HepG2 (cell line): ENCODE measurements around the gene NNAT. TPM values are rescaled to one million over a fixed set of nuclear protein-coding genes. Genes with fewer than 3 reads are reported as not detected.

ENCODE experiments used
- ATAC-seq: fragments of 200-7000 bp; cut with Tn5 transposase; 3 replicates; pipeline ENCODE4 v1.9.1; 2020; ENCODE audit warnings: mild to moderate bottlenecking, moderate library complexity
- BruUV-seq: library from RNA; stranded (reverse); fragments of 400-500 nt; replicated peaks from 2 replicates; lab custom pipeline; 2021; lab: Mats Ljungman, UMichigan
- CTCF ChIA-PET: fragments of 300-600 bp; formaldehyde crosslinking; extraction: SDS; loops from one replicate; lab custom pipeline; 2021; ENCODE audit warnings: low total read pairs, inconsistent platforms, low intra/inter-chr PET ratio; lab: Yijun Ruan, JAX
- POLR2A ChIA-PET: fragments of 350-600 bp; sonication (Branson Sonifier 250); formaldehyde crosslinking; loops from one replicate; lab custom pipeline; 2020; ENCODE audit warnings: antibody characterized with exemption, inconsistent platforms; lab: Yijun Ruan, JAX
- DNase-seq: peaks from one replicate; pipeline ENCODE4 v3.0.0-alpha.2; 2015; ENCODE audit warnings: low spot score
- FAIRE-seq: peaks from 3 replicates; lab custom pipeline; 2011; peaks lifted over from hg19 to GRCh38; lab: Jason Lieb, UNC
- H2AFZ ChIP-seq: one replicate; pipeline ENCODE4 v1.6.1; 2011; ENCODE audit warnings: low read length, inconsistent platforms
- H3K27ac ChIP-seq: fragments of 300-600 bp; 3 replicates; pipeline ENCODE4 v1.8.0; 2011; ENCODE audit warnings: mixed run types, mild to moderate bottlenecking, mixed read lengths, low read length, inconsistent platforms; ENCODE audit not compliant: insufficient read depth; ENCODE audit errors: extremely low read length
- H3K27me3 ChIP-seq, 2 experiments: fragments of 200-600 bp in 1 of 2; 2 replicates in 1 of 2; 3 replicates in 1 of 2; pipeline versions ENCODE4 v1.6.0 to v1.8.0; 2011; ENCODE audit warnings: low read length in 2 of 2, mild to moderate bottlenecking in 2 of 2, moderate library complexity in 2 of 2, inconsistent platforms in 1 of 2; ENCODE audit not compliant: insufficient read depth in 2 of 2, control insufficient read depth in 1 of 2
- H3K36me3 ChIP-seq, 2 experiments: fragments of 200-600 bp in 1 of 2; replicated peaks in 1 of 2; 2 replicates in 1 of 2; 3 replicates in 1 of 2; pipeline versions ENCODE4 v1.5.1 to v1.8.0; 2011; ENCODE audit warnings: low read length in 2 of 2, inconsistent platforms in 1 of 2; ENCODE audit not compliant: insufficient read depth in 2 of 2, control insufficient read depth in 1 of 2
- H3K4me1 ChIP-seq: 2 replicates; pipeline ENCODE4 v1.5.1; 2012; ENCODE audit warnings: low read length, inconsistent platforms; ENCODE audit not compliant: insufficient read depth
- H3K4me2 ChIP-seq: 2 replicates; pipeline ENCODE4 v1.6.0; 2011; ENCODE audit warnings: low read depth, low read length, inconsistent platforms
- H3K4me3 ChIP-seq, 3 experiments: fragments of 200-600 bp in 1 of 3; sonication (generic), shearing (Covaris generic) in 1 of 3; replicated peaks in 1 of 3; 2 replicates each; pipeline ENCODE4 v1.5.1; 2011 to 2016; ENCODE audit warnings: low read length in 3 of 3, inconsistent platforms in 2 of 3, low read depth in 2 of 3, mild to moderate bottlenecking in 2 of 3, control low read depth in 1 of 3, mixed read lengths in 1 of 3; ENCODE audit not compliant: insufficient read depth in 1 of 3
- H3K79me2 ChIP-seq: one replicate; pipeline ENCODE4 v1.6.1; 2011; ENCODE audit warnings: low read length, inconsistent platforms; ENCODE audit not compliant: insufficient read depth
- H3K9ac ChIP-seq: 2 replicates; pipeline ENCODE4 v1.6.0; 2011; ENCODE audit warnings: mild to moderate bottlenecking, low read depth, low read length, inconsistent platforms; ENCODE audit not compliant: insufficient read depth
- H3K9me3 ChIP-seq: 2 replicates; pipeline ENCODE4 v1.5.1; 2012; ENCODE audit warnings: mild to moderate bottlenecking, low read length
- H4K20me1 ChIP-seq: 2 replicates; pipeline ENCODE4 v1.6.0; 2011; ENCODE audit warnings: inconsistent platforms, mild to moderate bottlenecking, low read length, moderate library complexity; ENCODE audit not compliant: insufficient read depth
- CREB1 ChIP-seq, 2 experiments: fragments of 450-650 bp in 1 of 2; IDR thresholded peaks; 2 replicates each; pipeline ENCODE4 v1.6.1; 2016 to 2017; ENCODE audit warnings: control low read depth in 1 of 2, mild to moderate bottlenecking in 1 of 2, missing compliant biosample characterization in 1 of 2, missing genetic modification characterization in 1 of 2
- SMAD9 ChIP-seq: sonication (generic); formaldehyde crosslinking; IDR thresholded peaks from 2 replicates; pipeline ENCODE4 v1.5.1; 2020; ENCODE audit warnings: mild to moderate bottlenecking, missing genetic modification reagents
- TAF1 ChIP-seq: sonication (generic); formaldehyde crosslinking; IDR thresholded peaks from 2 replicates; pipeline ENCODE4 v1.4.0; 2020; ENCODE audit warnings: missing genetic modification reagents
- ZFYVE20 ChIP-seq: sonication (generic); formaldehyde crosslinking; IDR thresholded peaks from 2 replicates; pipeline ENCODE4 v1.8.0; 2023; ENCODE audit warnings: low read depth, mild to moderate bottlenecking, moderate library complexity, missing genetic modification reagents, borderline replicate concordance
- ZNF512 ChIP-seq: sonication (generic); formaldehyde crosslinking; IDR thresholded peaks from 2 replicates; pipeline ENCODE4 v1.4.0; 2020; ENCODE audit warnings: mild to moderate bottlenecking, missing genetic modification reagents
- ZNF777 ChIP-seq: sonication (generic); formaldehyde crosslinking; IDR thresholded peaks from 2 replicates; pipeline ENCODE4 v1.4.0; 2020; ENCODE audit warnings: missing genetic modification reagents
- ZNF790 ChIP-seq: sonication (generic); formaldehyde crosslinking; IDR thresholded peaks from 2 replicates; pipeline ENCODE4 v1.8.0; 2022; ENCODE audit warnings: missing genetic modification reagents, mild to moderate bottlenecking, borderline replicate concordance
- ZSCAN30 ChIP-seq: sonication (generic); formaldehyde crosslinking; IDR thresholded peaks from 2 replicates; pipeline ENCODE4 v1.5.0; 2020; ENCODE audit warnings: mild to moderate bottlenecking, missing genetic modification reagents
- WGBS: methylation state at CpG from one replicate; pipeline ENCODE4 v1.1.6; 2017; ENCODE audit warnings: low lambda C conversion rate; 5-methylcytosine and 5-hydroxymethylcytosine counted together
- in situ Hi-C: cut with HindIII; loops from 2 replicates; pipeline ENCODE4 v1.10.0; 2017; ENCODE audit warnings: low pct_unique_long_range_greater_than_20kb; ENCODE audit not compliant: extremely low pct_ligation_motif_present
- intact Hi-C: fragments of 100-400 bp; cut with micrococcal nuclease; formaldehyde crosslinking; loops from one replicate; pipeline ENCODE4 v1.10.0; 2022; ENCODE audit not compliant: unreplicated experiment
- polyA plus RNA-seq, 8 experiments: library from polyadenylated mRNA; depleted of rRNA in 3 of 8; stranded (reverse) in 7 of 8; unstranded in 1 of 8; fragments of >200 nt; fragmentation: Illumina TruSeq in 4 of 8; extraction: Trizol in 4 of 8; gene quantifications; 2 replicates each; pipeline versions ENCODE4 v1.2.1 to v1.2.3, GENCODE V29; 2011 to 2016; ENCODE audit warnings: low read depth in 4 of 8, missing spikeins in 1 of 8, mixed read lengths in 1 of 8; ENCODE audit not compliant: insufficient read depth in 1 of 8
- total RNA-seq, 5 experiments: library from RNA; depleted of rRNA; stranded (reverse); fragments of >200 nt; fragmentation: Illumina TruSeq; extraction: Trizol; gene quantifications; 2 replicates each; pipeline ENCODE4 v1.2.3, GENCODE V29; 2016; ENCODE audit warnings: low read depth in 1 of 5
- TF ChIP-seq, protein P1 (sequence below): sonication (generic); formaldehyde crosslinking; conservative IDR thresholded peaks from 2 replicates; pipeline ENCODE4 v1.4.0; 2020; ENCODE audit warnings: missing genetic modification reagents

The NNAT gene
- total and polyA plus RNA-seq, 2 of the 13 experiments (the other 11 are each of a cell fraction or from before 2014, with no cell fraction given) = not detected

GRCh38 chr20:37479925-37480691, 40.9 kb upstream of the NNAT start:
- no peaks in the 10 kb centered on the region for H3K36me3 ChIP-seq
- FAIRE-seq = no peak
- WGBS = 29% methylated on average over 9 of the region's 9 CpGs
- H3K79me2 ChIP-seq = no peaks in the 10 kb centered on the region
- ATAC-seq = no peak
- CTCF ChIA-PET = no interaction called here
- no peaks in the 10 kb centered on the region for H3K9me3 ChIP-seq
- no TSS peak for BruUV-seq
- H3K4me1 ChIP-seq = no peaks in the 10 kb centered on the region
- no peak overlapping the region for H3K9ac ChIP-seq
- POLR2A ChIA-PET = no interaction called here
- intact Hi-C loops = no loop called here
- no peak for DNase-seq
- H4K20me1 ChIP-seq = no peaks in the 10 kb centered on the region
- peaks cover 2 to 31% of the 10 kb centered on the region in 2 experiments; a peak in 4 of 5 replicates for H3K27me3 ChIP-seq
- no peak overlapping the region for H2AFZ ChIP-seq
- no peak overlapping the region for H3K4me3 ChIP-seq
- in situ Hi-C loops = no loop called here
- H3K4me2 ChIP-seq = no peak overlapping the region
- no peak overlapping the region for H3K27ac ChIP-seq
- no peak for TF ChIP-seq ZNF790
- peak; percentile 75; the same call in 1 of the 2 replicates for TF ChIP-seq ZNF512 (CRISPR knock-in tag)
- TF ChIP-seq, all 625 proteins: peak for 1

DNA sequence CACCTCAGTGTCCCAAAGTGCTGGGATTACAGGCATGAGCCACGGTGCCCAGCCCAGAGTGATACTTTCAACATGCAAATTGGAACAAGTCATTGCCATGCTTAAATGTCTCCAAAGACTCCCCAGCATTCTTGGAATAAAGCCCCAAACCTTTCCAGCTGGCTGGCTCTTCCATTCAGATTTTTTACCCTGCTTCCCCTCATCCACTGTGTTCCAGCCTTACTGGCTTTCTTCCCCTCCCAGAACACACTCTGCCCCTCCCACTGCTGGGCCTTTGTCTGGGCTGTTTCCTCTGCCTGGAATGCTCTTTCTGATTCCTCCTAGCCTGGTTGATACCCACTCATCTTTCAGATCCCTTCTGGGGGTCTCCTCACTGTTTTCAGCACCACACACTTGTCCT, 40.1 kb upstream of the NNAT start:
- FAIRE-seq (no peak), ATAC-seq (no peak), DNase-seq (no peak)
- no peaks in the 10 kb centered on the region for H3K79me2 ChIP-seq
- no peak overlapping the region for H3K4me2 ChIP-seq
- intact Hi-C loops = no loop called here
- no peak overlapping the region for H3K9ac ChIP-seq
- no peaks in the 10 kb centered on the region for H4K20me1 ChIP-seq
- H3K4me3 ChIP-seq = no peak overlapping the region
- TF ChIP-seq, protein P1, sequence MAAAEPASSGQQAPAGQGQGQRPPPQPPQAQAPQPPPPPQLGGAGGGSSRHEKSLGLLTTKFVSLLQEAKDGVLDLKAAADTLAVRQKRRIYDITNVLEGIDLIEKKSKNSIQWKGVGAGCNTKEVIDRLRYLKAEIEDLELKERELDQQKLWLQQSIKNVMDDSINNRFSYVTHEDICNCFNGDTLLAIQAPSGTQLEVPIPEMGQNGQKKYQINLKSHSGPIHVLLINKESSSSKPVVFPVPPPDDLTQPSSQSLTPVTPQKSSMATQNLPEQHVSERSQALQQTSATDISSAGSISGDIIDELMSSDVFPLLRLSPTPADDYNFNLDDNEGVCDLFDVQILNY (CRISPR knock-in tag) = no peak
- no peak for TF ChIP-seq TAF1 (CRISPR knock-in tag)
- no peak for TF ChIP-seq ZNF777
- no peak for TF ChIP-seq SMAD9 (CRISPR knock-in tag)
- TF ChIP-seq CREB1 (IDR thresholded peaks at IDR 0.05) = no peak
- no peak for TF ChIP-seq CREB1 (CRISPR knock-in tag; IDR thresholded peaks at IDR 0.05)
- TF ChIP-seq ZSCAN30 (CRISPR knock-in tag) = no peak
- no peak for TF ChIP-seq ZFYVE20 (CRISPR knock-in tag)
- CTCF ChIA-PET = no interaction called here
- no peak overlapping the region for H2AFZ ChIP-seq
- H3K4me1 ChIP-seq = no peaks in the 10 kb centered on the region
- peaks cover 2 to 25% of the 10 kb centered on the region in 2 experiments; a peak in 4 of 5 replicates for H3K27me3 ChIP-seq
- no peak overlapping the region for H3K27ac ChIP-seq
- in situ Hi-C loops = no loop called here
- 15% methylated on average over 1 of the region's 1 CpG for WGBS
- POLR2A ChIA-PET = no interaction called here
- no peaks in the 10 kb centered on the region for H3K9me3 ChIP-seq
- BruUV-seq = no TSS peak
- H3K36me3 ChIP-seq = no peaks in the 10 kb centered on the region
